Gastroesophageal sphincter (tissue), 3 donors: ENCODE results near the gene FGGY.

Experiments
- CTCF ChIP-seq, 4 experiments: fragments of 200-600 bp in 2 of 4; fragments of 450-650 bp in 2 of 4; sonication (generic) in 1 of 4; IDR thresholded peaks; one replicate each; pipeline ENCODE4 v1.5.1; 2017 to 2019; ENCODE audit warnings: antibody characterized with exemption in 4 of 4, mild to moderate bottlenecking in 2 of 4, moderate library complexity in 2 of 4
- POLR2A ChIP-seq, 2 donors: fragments of 450-650 bp; IDR thresholded peaks; one replicate each; pipeline ENCODE4 v1.6.1; 2017; ENCODE audit warnings: antibody characterized with exemption in 2 of 2, mild to moderate bottlenecking in 2 of 2, moderate library complexity in 1 of 2
- POLR2AphosphoS5 ChIP-seq: sonication (generic); formaldehyde crosslinking; IDR thresholded peaks from one replicate; pipeline ENCODE4 v1.6.1; 2017; ENCODE audit warnings: antibody characterized with exemption

GRCh38 chr1:59262631-59263030, 34.3 kb upstream of the FGGY start:
- TF ChIP-seq CTCF (IDR thresholded peaks at IDR 0.05): no peak
- no peak for TF ChIP-seq POLR2A (IDR thresholded peaks at IDR 0.05)
- TF ChIP-seq POLR2AphosphoS5: no peak
